Fibroblast of villous mesenchyme (primary cell): Measurements from ENCODE around the gene MTERF4. TPM values are rescaled to one million over a fixed set of nuclear protein-coding genes. Genes with fewer than 3 reads are reported as not detected.

ENCODE experiments used
- DNase-seq: peaks from one replicate; pipeline ENCODE4 v3.0.0-alpha.2; 2010; ENCODE audit warnings: low read depth
- H3K4me3 ChIP-seq: 2 replicates; pipeline ENCODE4 v1.5.1; 2011; ENCODE audit warnings: low read depth, mild to moderate bottlenecking, low read length
- CTCF ChIP-seq: IDR thresholded peaks from 2 replicates; pipeline ENCODE4 v1.5.1; 2012; ENCODE audit warnings: low read depth, mild to moderate bottlenecking, low read length; ENCODE audit not compliant: insufficient read depth
- total RNA-seq: library from RNA; depleted of rRNA; stranded (reverse); fragments of >200 nt; gene quantifications from 2 replicates; pipeline ENCODE4 v1.2.3, GENCODE V29; 2012

The MTERF4 gene
- total RNA-seq, 1 donor, result 27.2 TPM

- no peak for DNase-seq
- H3K4me3 ChIP-seq, result no peak overlapping the region
- no peak for TF ChIP-seq CTCF
Measured at GRCh38 chr2:241139531-241140444, 37.7 kb upstream of the MTERF4 start.

- TF ChIP-seq CTCF, result no peak
- H3K4me3 ChIP-seq, result no peak overlapping the region
- DNase-seq, result no peak
Measured at GRCh38 chr2:241138471-241138870, 36.4 kb upstream of the MTERF4 start.

- no peak overlapping the region for H3K4me3 ChIP-seq
Measured at GRCh38 chr2:241137276-241138190, 35.4 kb upstream of the MTERF4 start.

GRCh38 chr2:241136661-241137260, 34.7 kb upstream of the MTERF4 start:
- no peak overlapping the region for H3K4me3 ChIP-seq
- DNase-seq, result no peak
- no peak for TF ChIP-seq CTCF

More at GRCh38 chr2:241137276-241138190, 35.4 kb upstream of the MTERF4 start:
- TF ChIP-seq CTCF, result no peak
- no peak for DNase-seq

- H3K4me3 ChIP-seq, result no peak overlapping the region
- DNase-seq, result no peak
- TF ChIP-seq CTCF, result no peak
Measured at GRCh38 chr2:241136191-241136590, 34.1 kb upstream of the MTERF4 start.

- no peak for DNase-seq
- TF ChIP-seq CTCF, result no peak
- H3K4me3 ChIP-seq, result no peak overlapping the region
Measured at GRCh38 chr2:241135737-241136136, 33.6 kb upstream of the MTERF4 start.
